ENCODE results near the gene ARRB1.
A peak's percentile ranks its signal among the peaks of the same experiment; 100 is the strongest.
"Not testable (repeated sequence)": the region's sequence is repeated elsewhere in the genome, so short reads cannot be mapped to it uniquely, and the experiment has no call there.

Gene ARRB1

DNA sequence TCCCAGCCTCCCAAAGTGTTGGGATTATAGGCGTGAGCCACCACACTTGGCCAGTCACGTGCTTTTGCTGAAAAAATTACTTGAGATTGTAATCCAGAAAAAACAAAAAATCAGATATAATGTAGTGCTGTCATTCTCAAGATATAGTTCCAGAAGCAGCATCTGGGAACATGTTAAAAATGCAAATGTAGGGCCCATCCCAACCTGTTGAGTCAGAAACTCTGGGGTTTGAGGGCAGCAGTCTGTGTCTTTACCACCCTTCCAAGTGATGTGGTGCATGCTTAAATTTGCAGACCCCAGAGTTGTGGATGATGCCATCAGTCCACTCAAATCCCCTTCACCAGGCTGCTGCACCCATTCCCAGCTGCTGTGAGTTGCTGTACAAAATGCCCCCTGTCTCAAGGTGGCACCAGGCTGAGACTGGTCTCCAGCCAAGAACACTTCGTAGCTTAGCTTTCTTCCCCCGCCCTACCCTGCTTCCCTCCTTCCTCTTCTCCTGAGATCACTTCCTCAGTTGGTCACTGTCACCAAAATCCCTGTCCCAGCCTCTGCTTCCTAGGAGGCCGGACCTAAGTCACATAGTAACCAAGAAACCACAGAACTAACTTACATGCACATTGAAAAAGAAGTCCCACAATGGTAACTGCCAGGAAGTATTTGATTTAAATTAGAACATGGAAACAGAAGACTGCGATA is 18.2 kb upstream of the ARRB1 start:
- no peak for DNase-seq

GRCh38 chr11:75366826-75367225 is 15.4 kb upstream of the ARRB1 start:
- DNase-seq: not testable (repeated sequence)

- DNase-seq: no peak
These were observed 14.3 kb upstream of the ARRB1 start for GRCh38 chr11:75365711-75366181.

DNA sequence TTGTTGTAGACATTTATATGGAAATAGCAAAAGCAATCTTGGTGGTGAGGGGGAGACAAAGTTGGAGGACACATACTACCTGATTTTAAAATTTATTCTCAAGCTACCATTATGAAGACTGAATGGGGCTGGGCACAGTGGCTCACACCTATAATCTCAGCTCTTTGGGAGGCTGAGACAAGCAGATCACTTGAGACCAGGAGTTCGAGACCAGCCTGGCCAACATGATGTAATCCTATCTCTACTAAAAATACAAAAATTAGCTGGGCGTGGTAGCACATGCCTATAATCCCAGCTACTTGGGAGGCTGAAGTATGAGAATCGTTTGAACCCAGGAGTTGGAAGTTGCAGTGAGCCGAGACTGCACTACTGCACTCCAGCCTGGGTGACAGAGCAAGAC is 10.8 kb upstream of the ARRB1 start:
- DNase-seq: not testable (repeated sequence)

GRCh38 chr11:75356613-75357012 is 5.2 kb upstream of the ARRB1 start:
- no peak for DNase-seq

GRCh38 chr11:75355051-75355450 is 3.6 kb upstream of the ARRB1 start:
- DNase-seq: no peak

- DNase-seq: no peak
These were observed 1.2 kb upstream of the ARRB1 start for GRCh38 chr11:75352588-75353206.

DNA sequence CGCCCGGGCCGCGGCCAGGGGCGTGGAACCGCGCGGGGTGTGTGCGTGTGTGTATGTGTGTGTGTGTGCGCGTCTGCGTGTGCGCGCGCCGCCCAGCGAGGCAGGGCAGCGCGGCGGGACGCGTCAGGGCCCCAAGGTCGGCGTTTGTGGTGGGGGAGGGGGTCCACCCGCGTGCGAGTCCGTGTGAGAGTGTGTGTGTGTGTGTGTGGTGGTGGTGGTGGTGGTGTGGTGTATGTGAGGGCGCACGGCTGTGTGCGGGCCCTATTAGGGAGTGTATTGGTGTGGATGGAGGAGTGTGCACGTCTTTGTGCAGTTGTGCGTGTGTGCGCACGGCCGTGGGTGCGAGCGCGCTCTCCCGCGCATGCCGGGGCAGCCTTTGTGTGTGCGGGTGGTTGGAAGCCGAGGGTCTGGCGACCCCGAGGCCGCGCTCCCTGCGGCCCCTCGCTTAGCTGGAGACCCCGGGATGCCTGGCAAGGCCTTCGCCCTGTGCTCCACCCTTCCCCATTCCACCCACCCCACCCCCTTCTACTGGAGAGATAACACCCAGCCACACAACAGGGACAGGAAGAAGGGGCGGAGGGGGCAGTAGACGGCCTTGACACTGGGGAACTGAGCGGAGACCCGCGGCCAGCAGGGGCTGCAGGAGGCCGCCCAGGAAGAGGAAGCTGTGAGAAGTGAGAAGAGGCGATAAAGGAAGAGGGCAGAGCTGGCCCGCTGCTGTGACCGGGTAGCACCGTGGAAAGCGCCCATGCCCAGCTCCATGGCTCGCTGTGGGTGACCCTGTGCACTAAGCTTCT is 528 bp upstream of the ARRB1 start:
- peak; percentile 60 for DNase-seq

DNA sequence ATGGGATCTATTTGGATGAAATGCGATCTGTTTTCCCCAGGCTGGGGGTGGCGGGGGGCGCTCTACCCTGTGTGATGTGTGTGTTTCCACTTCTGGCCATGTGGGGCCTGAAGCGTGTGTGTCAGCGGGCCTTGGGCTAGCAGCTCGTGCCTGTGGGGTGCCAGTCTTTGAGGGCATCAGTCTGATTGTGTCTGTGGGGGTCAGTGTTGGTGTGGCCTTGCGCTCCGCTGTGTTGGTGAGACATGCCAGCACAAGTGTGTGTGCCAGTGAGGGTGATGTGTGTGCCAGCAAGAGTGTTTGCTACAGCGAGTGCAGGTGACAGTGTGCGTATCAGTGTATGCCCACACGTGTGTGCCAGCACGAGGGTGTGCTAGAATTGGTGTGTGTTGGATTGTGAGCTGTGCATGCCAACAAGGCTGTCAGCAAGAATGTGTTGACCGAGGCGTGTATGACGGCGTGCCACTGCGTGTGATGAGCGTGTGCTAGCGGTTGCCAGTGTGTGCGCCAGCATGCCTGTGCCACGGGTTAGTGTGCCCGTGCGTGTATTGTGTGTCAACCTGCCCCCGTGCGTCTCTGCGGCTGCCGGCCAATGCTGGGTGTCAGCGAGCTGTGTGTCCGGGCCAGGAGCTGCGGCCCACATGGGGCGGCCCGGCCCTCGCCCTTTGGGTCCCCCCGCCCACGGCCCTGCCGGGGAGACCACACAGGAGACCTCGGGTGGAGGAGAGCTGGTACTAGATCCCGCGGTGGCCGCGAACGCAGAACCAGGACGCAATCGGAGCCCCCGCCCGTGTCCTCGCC is 519 bp downstream of the ARRB1 start:
- DNase-seq: peak; percentile 66

DNA sequence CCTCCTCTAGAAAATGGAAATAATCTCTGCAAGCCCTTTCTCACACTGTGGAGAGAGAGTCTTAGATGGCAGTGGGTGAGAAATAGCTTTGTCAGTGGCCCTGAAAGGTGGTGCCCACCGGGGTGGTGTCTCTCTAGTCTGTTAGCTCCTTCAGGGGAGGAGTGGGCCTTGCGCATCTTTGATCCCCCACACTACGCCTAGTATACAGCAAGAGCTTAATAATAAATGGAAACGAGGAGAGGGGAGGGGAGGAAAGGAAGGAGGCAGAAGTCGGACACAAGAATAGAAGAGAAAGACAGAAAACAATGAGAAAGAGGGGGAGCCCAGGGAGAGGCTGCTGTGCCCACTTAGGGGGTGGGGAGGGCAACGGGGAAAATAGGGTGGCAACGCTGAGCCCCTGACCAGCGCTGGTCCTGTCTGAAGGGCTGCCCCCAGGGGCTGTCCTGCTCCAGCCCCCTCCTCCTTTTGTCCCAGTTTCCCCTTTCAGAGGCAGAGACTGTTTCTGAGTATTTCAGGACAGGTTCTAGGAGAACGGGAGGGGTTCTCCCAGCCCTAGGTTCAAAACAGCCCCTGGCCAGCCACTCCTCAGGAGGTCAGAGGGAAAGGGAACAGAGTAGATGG is 1.2 kb downstream of the ARRB1 start:
- DNase-seq: no peak

DNA sequence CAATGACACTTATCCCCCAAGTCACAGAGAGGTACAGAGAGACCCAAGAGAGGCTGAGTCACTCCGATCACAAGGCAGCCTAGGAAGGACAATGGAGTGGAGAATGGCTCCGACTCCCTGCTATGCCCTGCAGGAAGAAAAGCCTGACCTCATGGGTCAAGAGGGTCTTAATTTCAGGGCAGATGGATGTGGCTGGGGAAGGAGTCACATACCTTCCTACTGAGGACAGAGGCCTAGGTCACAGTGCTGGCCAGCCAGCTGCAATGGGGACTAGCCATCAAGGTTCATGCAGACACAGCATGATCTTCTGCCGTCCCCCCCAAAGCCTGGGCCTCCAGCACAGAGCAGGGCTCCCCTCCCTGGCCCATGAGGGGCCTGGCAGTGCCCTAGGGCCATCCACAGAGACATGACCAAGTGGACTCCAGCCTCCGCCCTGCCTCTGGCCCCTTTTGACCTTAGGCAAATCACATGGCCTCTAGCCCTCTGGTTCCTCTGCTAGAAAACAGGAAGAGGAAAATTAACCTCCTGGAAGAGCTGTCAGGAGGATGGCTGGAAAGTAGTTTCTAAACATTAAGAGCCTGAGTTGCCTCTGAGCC is 1.8 kb downstream of the ARRB1 start:
- no peak for DNase-seq

DNA sequence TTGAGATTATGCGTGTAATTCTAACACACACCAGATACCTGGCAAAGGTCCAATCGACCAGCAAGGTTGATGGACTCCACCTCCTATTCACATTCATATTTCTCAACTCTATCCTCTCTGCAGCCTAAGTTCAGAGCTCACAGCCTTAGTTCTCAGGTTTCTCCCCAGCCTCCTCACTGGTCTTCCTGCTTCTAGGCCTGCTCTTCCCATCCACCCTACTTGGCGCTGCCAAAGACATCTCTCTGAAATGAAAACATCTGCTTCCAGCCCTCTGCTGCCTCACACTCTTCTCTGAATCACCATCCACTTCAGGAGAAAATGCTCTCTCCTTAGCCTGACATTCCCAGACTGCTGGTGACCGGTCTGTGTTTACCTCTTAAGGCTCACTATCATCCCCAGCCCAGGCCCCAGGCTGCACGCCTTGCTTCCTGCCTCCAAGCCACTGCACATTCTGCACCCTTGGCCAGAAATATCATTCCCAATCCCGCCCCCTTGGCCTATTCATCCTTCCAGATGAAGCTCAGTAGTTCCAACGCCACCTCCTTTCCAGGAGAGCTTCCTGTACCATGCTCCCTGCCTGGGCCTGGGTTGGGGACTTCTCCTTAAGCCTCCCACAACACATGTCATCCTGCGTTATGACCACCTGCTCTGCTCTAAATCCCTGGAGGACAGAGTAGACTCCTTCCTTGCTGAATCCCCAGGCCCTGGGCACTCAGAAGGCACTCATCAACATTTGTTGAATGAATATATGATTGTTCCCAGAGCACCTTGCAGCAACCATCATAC is 3.5 kb downstream of the ARRB1 start:
- no peak for DNase-seq

DNA sequence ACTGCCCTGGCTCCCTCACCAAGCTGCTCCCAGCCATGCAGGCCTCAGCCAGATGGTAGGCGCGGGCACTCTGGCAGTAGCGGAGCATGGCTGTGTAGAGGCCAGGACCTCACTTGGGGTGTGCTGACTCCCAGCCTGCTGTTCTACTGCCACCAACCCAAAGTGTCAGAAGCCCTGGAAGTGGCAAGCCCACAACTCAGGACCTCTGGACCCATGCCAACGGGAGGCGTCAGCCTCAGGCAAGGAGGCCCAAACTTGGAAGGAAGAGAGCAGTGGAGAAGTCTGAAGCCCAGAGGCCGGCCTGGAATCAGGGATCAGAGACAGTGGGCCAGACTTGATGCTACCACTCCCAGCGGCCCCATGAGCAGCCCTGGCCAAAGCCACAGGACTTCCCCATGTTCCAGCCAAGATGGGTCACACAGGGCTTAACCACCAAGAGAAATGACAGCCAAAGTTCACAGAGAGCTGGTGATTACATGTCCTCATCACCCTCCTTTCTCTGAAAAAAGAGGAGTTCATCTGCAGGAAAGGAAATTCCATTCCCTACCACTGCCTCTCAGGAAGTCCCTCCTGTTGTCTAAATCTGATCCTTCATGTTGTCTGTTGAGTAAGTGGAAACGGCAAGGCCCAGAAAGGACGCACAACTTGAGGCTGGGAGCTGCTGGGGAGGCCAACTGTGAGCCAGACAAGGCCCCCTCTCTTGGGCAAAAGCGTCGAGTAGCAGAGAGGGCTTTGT is 4.4 kb downstream of the ARRB1 start:
- DNase-seq: no peak

GRCh38 chr11:75346296-75346695 is 5.2 kb downstream of the ARRB1 start:
- no peak for DNase-seq

- DNase-seq: no peak
These were observed 5.9 kb downstream of the ARRB1 start for GRCh38 chr11:75345455-75346160.

- DNase-seq: no peak
These were observed 6.6 kb downstream of the ARRB1 start for GRCh38 chr11:75344761-75345454.

DNA sequence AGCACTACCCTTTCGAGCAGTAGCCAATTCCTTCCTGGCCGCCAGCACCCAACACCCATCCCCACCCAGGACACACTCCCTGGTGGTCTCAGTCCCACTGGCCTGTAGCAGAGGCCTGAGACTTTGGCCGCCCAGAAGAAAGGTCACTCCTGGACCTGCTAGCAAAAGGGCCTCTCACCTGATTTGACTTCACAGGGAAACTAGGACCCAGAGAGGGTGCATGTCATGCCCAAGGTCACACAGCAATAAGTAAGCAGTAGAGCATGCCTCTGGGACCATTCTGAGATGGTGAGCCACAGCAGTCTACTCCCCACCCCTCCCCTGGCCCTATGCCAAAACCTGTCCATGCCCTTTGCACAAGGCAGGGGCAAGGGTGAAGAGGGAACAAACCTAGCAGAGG is 7.3 kb downstream of the ARRB1 start:
- DNase-seq: no peak

GRCh38 chr11:75342966-75343870 is 8.2 kb downstream of the ARRB1 start:
- no peak for DNase-seq

All from activated CD4-positive, alpha-beta T cell treated with anti-CD3 and anti-CD28 coated beads for 48 hours (primary cell).